ENCODE results near the gene FBXO36.
"Not testable (repeated sequence)": the region's sequence is repeated elsewhere in the genome, so short reads cannot be mapped to it uniquely, and the experiment has no call there.

Gene FBXO36

GRCh38 chr2:229922449-229923386 lies at the start of gene FBXO36:
FBXO36 (plus strand) TSS chr2:229922503; CDS start chr2:229922514, 11 bp downstream.
- DNase-seq = peak; percentile 81

- DNase-seq = no peak
These were observed 49.2 kb upstream of the FBXO36 start for GRCh38 chr2:229873123-229873581.

- DNase-seq = no peak
These were observed 47.7 kb upstream of the FBXO36 start for GRCh38 chr2:229874647-229875046.

- no peak for DNase-seq
These were observed 46.8 kb upstream of the FBXO36 start for GRCh38 chr2:229875549-229875948.

GRCh38 chr2:229879191-229879950 lies 42.9 kb upstream of the FBXO36 start:
- DNase-seq = no peak

- no peak for DNase-seq
These were observed 41.3 kb upstream of the FBXO36 start for GRCh38 chr2:229880892-229881586.

GRCh38 chr2:229882583-229882982 lies 39.7 kb upstream of the FBXO36 start:
- no peak for DNase-seq

GRCh38 chr2:229884775-229885699 lies 37.3 kb upstream of the FBXO36 start:
- no peak for DNase-seq

- no peak for DNase-seq
These were observed 34.9 kb upstream of the FBXO36 start for GRCh38 chr2:229887441-229887840.

GRCh38 chr2:229888031-229888430 lies 34.3 kb upstream of the FBXO36 start:
- DNase-seq = no peak

GRCh38 chr2:229889023-229889422 lies 33.3 kb upstream of the FBXO36 start:
- no peak for DNase-seq

GRCh38 chr2:229896857-229897256 lies 25.4 kb upstream of the FBXO36 start:
- DNase-seq = no peak

GRCh38 chr2:229899604-229900003 lies 22.7 kb upstream of the FBXO36 start:
- DNase-seq = no peak

- DNase-seq = no peak
These were observed 22.3 kb upstream of the FBXO36 start for GRCh38 chr2:229900012-229900411.

- DNase-seq = not testable (repeated sequence)
These were observed 21.8 kb upstream of the FBXO36 start for GRCh38 chr2:229900514-229900913.

- DNase-seq = no peak
These were observed 20.5 kb upstream of the FBXO36 start for GRCh38 chr2:229901819-229902218.

- no peak for DNase-seq
These were observed 19.3 kb upstream of the FBXO36 start for GRCh38 chr2:229903037-229903436.

- no peak for DNase-seq
These were observed 16.7 kb upstream of the FBXO36 start for GRCh38 chr2:229905601-229906000.

GRCh38 chr2:229909090-229909489 lies 13.2 kb upstream of the FBXO36 start:
- DNase-seq = no peak

GRCh38 chr2:229910147-229910831 lies 12.0 kb upstream of the FBXO36 start:
- no peak for DNase-seq

- DNase-seq = no peak
These were observed 11.4 kb upstream of the FBXO36 start for GRCh38 chr2:229910832-229911412.

Measured in activated CD4-positive, alpha-beta T cell treated with anti-CD3 and anti-CD28 coated beads for 1 hour (primary cell).